HEK293 (cell line): ENCODE measurements around the gene PNN.

Source experiments
- MZF1 ChIP-seq: fragments of 450-650 bp; formaldehyde crosslinking; IDR thresholded peaks from 2 replicates; pipeline ENCODE4 v1.5.1; 2017; ENCODE audit warnings: missing biosample characterization, missing genetic modification characterization, borderline replicate concordance
- TCF7L2 ChIP-seq: IDR thresholded peaks from 2 replicates; pipeline ENCODE4 v1.6.1; 2011; ENCODE audit warnings: low read depth, mild to moderate bottlenecking, inconsistent platforms, low read length, moderate library complexity, borderline replicate concordance
- ZNF133 ChIP-seq: fragments of 450-650 bp; formaldehyde crosslinking; IDR thresholded peaks from 2 replicates; pipeline ENCODE4 v1.5.1; 2016; ENCODE audit warnings: missing biosample characterization, missing genetic modification characterization
- ZNF140 ChIP-seq: fragments of 450-650 bp; formaldehyde crosslinking; IDR thresholded peaks from 2 replicates; pipeline ENCODE4 v1.5.1; 2016; ENCODE audit warnings: missing biosample characterization, missing genetic modification characterization
- ZNF514 ChIP-seq: fragments of 450-650 bp; formaldehyde crosslinking; IDR thresholded peaks from 2 replicates; pipeline ENCODE4 v1.5.1; 2016; ENCODE audit warnings: missing biosample characterization, missing genetic modification characterization
- ZNF707 ChIP-seq: fragments of 450-650 bp; formaldehyde crosslinking; IDR thresholded peaks from 2 replicates; pipeline ENCODE4 v1.5.1; 2016; ENCODE audit warnings: missing biosample characterization, missing genetic modification characterization
- TF ChIP-seq, protein P1 (sequence below): fragments of 450-650 bp; formaldehyde crosslinking; IDR thresholded peaks from 2 replicates; pipeline ENCODE4 v1.5.1; 2016; ENCODE audit warnings: missing biosample characterization, missing genetic modification characterization
- TF ChIP-seq, protein P2 (sequence below): fragments of 450-650 bp; formaldehyde crosslinking; IDR thresholded peaks from 2 replicates; pipeline ENCODE4 v1.5.1; 2016; ENCODE audit warnings: missing biosample characterization, missing genetic modification characterization

DNA sequence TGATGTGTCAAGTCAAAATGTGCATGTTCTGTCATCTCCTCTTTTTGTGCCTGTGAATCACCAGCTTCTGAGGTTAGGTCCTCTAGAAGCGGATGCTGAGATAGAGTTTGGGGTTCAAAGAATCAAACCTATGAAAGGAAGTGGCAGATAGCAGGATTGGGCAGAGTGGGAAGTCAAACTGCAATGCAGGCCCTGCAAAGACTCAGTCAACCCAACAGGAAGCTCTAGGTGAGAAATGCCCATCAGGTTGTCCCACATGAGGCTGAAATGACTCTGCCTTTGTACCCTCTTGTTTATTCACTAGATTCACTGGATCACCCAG, 54.1 kb downstream of the PNN start:
- TF ChIP-seq, protein P1, sequence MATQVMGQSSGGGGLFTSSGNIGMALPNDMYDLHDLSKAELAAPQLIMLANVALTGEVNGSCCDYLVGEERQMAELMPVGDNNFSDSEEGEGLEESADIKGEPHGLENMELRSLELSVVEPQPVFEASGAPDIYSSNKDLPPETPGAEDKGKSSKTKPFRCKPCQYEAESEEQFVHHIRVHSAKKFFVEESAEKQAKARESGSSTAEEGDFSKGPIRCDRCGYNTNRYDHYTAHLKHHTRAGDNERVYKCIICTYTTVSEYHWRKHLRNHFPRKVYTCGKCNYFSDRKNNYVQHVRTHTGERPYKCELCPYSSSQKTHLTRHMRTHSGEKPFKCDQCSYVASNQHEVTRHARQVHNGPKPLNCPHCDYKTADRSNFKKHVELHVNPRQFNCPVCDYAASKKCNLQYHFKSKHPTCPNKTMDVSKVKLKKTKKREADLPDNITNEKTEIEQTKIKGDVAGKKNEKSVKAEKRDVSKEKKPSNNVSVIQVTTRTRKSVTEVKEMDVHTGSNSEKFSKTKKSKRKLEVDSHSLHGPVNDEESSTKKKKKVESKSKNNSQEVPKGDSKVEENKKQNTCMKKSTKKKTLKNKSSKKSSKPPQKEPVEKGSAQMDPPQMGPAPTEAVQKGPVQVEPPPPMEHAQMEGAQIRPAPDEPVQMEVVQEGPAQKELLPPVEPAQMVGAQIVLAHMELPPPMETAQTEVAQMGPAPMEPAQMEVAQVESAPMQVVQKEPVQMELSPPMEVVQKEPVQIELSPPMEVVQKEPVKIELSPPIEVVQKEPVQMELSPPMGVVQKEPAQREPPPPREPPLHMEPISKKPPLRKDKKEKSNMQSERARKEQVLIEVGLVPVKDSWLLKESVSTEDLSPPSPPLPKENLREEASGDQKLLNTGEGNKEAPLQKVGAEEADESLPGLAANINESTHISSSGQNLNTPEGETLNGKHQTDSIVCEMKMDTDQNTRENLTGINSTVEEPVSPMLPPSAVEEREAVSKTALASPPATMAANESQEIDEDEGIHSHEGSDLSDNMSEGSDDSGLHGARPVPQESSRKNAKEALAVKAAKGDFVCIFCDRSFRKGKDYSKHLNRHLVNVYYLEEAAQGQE, result no peak
- TF ChIP-seq ZNF514 (tag by site-specific recombination) (no peak), ZNF133 (tag by site-specific recombination) (no peak), TCF7L2 (no peak), ZNF140 (tag by site-specific recombination) (no peak), ZNF707 (no peak), MZF1 (no peak)
- TF ChIP-seq, protein P2, sequence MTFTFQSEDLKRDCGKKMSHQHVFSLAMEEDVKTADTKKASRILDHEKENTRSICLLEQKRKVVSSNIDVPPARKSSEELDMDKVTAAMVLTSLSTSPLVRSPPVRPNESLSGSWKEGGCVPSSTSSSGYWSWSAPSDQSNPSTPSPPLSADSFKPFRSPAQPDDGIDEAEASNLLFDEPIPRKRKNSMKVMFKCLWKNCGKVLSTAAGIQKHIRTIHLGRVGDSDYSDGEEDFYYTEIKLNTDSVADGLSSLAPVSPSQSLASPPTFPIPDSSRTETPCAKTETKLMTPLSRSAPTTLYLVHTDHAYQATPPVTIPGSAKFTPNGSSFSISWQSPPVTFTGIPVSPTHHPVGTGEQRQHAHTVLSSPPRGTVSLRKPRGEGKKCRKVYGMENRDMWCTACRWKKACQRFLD (tag by site-specific recombination), result no peak
